SK-N-SH (cell line): ENCODE data around the gene HESX1. TPM values are rescaled to one million over a fixed set of nuclear protein-coding genes. Genes with fewer than 3 reads are reported as not detected.
A peak's percentile ranks its signal among the peaks of the same experiment; 100 is the strongest.

Experiments used
- CTCF ChIA-PET: fragments of 300-600, 350-600 bp; formaldehyde crosslinking; extraction: SDS; loops from one replicate; lab custom pipeline; 2021; lab: Yijun Ruan, JAX
- POLR2A ChIA-PET: fragments of 350-600 bp; sonication (Branson Sonifier 250); formaldehyde crosslinking; extraction: SDS; loops from one replicate; lab custom pipeline; 2020; ENCODE audit warnings: antibody characterized with exemption, inconsistent platforms; lab: Yijun Ruan, JAX
- DNase-seq: peaks from one replicate; pipeline ENCODE4 v3.0.0; 2012
- H2AFZ ChIP-seq: fragments of 200-600 bp; sonication (generic); 2 replicates; pipeline ENCODE4 v1.8.1; 2016; ENCODE audit warnings: antibody characterized with exemption, mild to moderate bottlenecking, low read depth
- H3F3A ChIP-seq: fragments of 200-600 bp; sonication (generic); replicated peaks from 2 replicates; pipeline ENCODE3; 2016; ENCODE audit warnings: antibody characterized with exemption, mild to moderate bottlenecking; ENCODE audit not compliant: insufficient read depth
- H3K27ac ChIP-seq, 2 experiments: fragments of 200-500 bp in 1 of 2; fragments of 200-600 bp in 1 of 2; sonication (Bioruptor generic) in 1 of 2; sonication (generic), shearing (Covaris generic) in 1 of 2; 2 replicates each; pipeline versions ENCODE4 v1.5.1 to v1.6.1; 2014 to 2016; ENCODE audit warnings: low read depth in 2 of 2, inconsistent platforms in 1 of 2, low read length in 1 of 2, mild to moderate bottlenecking in 1 of 2, mixed read lengths in 1 of 2
- H3K27me3 ChIP-seq: fragments of 200-600 bp; sonication (generic), shearing (Covaris generic); 2 replicates; pipeline ENCODE4 v1.6.1; 2016; ENCODE audit warnings: mixed run types; ENCODE audit not compliant: insufficient read depth
- H3K36me3 ChIP-seq, 2 experiments: fragments of 200-500 bp in 1 of 2; fragments of 200-600 bp in 1 of 2; sonication (Bioruptor generic) in 1 of 2; sonication (generic) in 1 of 2; replicated peaks in 1 of 2; 2 replicates each; pipeline versions ENCODE3 to v1.5.1; 2014 to 2016; ENCODE audit warnings: low read length in 1 of 2, mild to moderate bottlenecking in 1 of 2; ENCODE audit not compliant: insufficient read depth in 2 of 2, control insufficient read depth in 1 of 2
- H3K4me1 ChIP-seq, 2 experiments: fragments of 200-500 bp in 1 of 2; fragments of 200-600 bp in 1 of 2; sonication (Bioruptor generic) in 1 of 2; sonication (generic), shearing (Covaris generic) in 1 of 2; 2 replicates each; pipeline versions ENCODE4 v1.5.1 to v1.6.1; 2014 to 2016; ENCODE audit warnings: low read depth in 1 of 2, low read length in 1 of 2, mixed run types in 1 of 2; ENCODE audit not compliant: insufficient read depth in 2 of 2, control insufficient read depth in 1 of 2
- H3K4me2 ChIP-seq: fragments of 200-600 bp; sonication (generic), shearing (Covaris generic); 2 replicates; pipeline ENCODE4 v1.6.1; 2017; ENCODE audit warnings: mixed run types
- H3K4me3 ChIP-seq, 2 experiments: fragments of 200-500 bp in 1 of 2; fragments of 200-600 bp in 1 of 2; sonication (Bioruptor generic) in 1 of 2; sonication (generic), shearing (Covaris generic) in 1 of 2; 2 replicates each; pipeline versions ENCODE4 v1.5.1 to v1.8.1; 2014 to 2016; ENCODE audit warnings: low read depth in 2 of 2, inconsistent platforms in 1 of 2, low read length in 1 of 2, mild to moderate bottlenecking in 1 of 2, mixed read lengths in 1 of 2, moderate library complexity in 1 of 2
- H3K79me2 ChIP-seq: fragments of 200-600 bp; sonication (generic); 2 replicates; pipeline ENCODE4 v1.8.1; 2017; ENCODE audit warnings: mild to moderate bottlenecking; ENCODE audit not compliant: insufficient read depth
- H3K9ac ChIP-seq: fragments of 200-600 bp; sonication (generic); 2 replicates; pipeline ENCODE4 v1.6.1; 2017; ENCODE audit warnings: mixed run types
- H3K9me2 ChIP-seq: fragments of 200-600 bp; sonication (generic); 2 replicates; pipeline ENCODE4 v1.6.1; 2017; ENCODE audit warnings: mixed run types
- H3K9me3 ChIP-seq: fragments of 200-600 bp; sonication (generic); 2 replicates; pipeline ENCODE4 v1.6.1; 2017; ENCODE audit warnings: mixed run types, mild to moderate bottlenecking, moderate library complexity
- H4K20me1 ChIP-seq: fragments of 200-600 bp; sonication (generic); 2 replicates; pipeline ENCODE4 v1.6.1; 2017; ENCODE audit warnings: mild to moderate bottlenecking, mixed run types; ENCODE audit not compliant: insufficient read depth
- CHD2 ChIP-seq: fragments of 150-350 bp; IDR thresholded peaks from 2 replicates; pipeline ENCODE4 v1.6.1; 2018; ENCODE audit warnings: low read length; ENCODE audit not compliant: partially characterized antibody
- EP300 ChIP-seq, 2 experiments: IDR thresholded peaks; 2 replicates each; pipeline versions ENCODE4 v1.4.0 to v1.6.1; 2012; ENCODE audit warnings: borderline replicate concordance in 1 of 2, low read depth in 1 of 2, low read length in 1 of 2
- FOSL2 ChIP-seq: IDR thresholded peaks from 2 replicates; pipeline ENCODE4 v1.4.0; 2012; ENCODE audit warnings: low read depth, mild to moderate bottlenecking, moderate library complexity, borderline replicate concordance
- FOXM1 ChIP-seq: IDR thresholded peaks from 2 replicates; pipeline ENCODE4 v1.4.0; 2012; ENCODE audit warnings: low read depth, mild to moderate bottlenecking
- GABPA ChIP-seq: IDR thresholded peaks from 2 replicates; pipeline ENCODE4 v1.4.0; 2012; ENCODE audit warnings: low read depth, mild to moderate bottlenecking
- MEF2A ChIP-seq: IDR thresholded peaks from 2 replicates; pipeline ENCODE4 v1.4.0; 2012; ENCODE audit warnings: low read depth, borderline replicate concordance
- MXI1 ChIP-seq: IDR thresholded peaks from 2 replicates; pipeline ENCODE4 v1.6.1; 2012; ENCODE audit warnings: mild to moderate bottlenecking, low read depth, low read length, improper control_type of control experiment
- NRF1 ChIP-seq: IDR thresholded peaks from 2 replicates; pipeline ENCODE4 v1.6.1; 2012; ENCODE audit warnings: low read depth, mild to moderate bottlenecking, low read length
- POLR2AphosphoS5 ChIP-seq: IDR thresholded peaks from 2 replicates; pipeline ENCODE4 v1.6.1; 2012; ENCODE audit warnings: low read depth, low read length
- RCOR1 ChIP-seq: fragments of 150-350 bp; IDR thresholded peaks from 2 replicates; pipeline ENCODE4 v1.6.1; 2017; ENCODE audit warnings: antibody characterized with exemption, low read length
- RFX5 ChIP-seq: IDR thresholded peaks from 2 replicates; pipeline ENCODE4 v1.6.1; 2012; ENCODE audit warnings: mild to moderate bottlenecking, improper control_type of control experiment, low read length
- RXRA ChIP-seq: IDR thresholded peaks from 2 replicates; pipeline ENCODE4 v1.4.0; 2012; ENCODE audit warnings: low read depth, mild to moderate bottlenecking, borderline replicate concordance
- SIN3A ChIP-seq: IDR thresholded peaks from 2 replicates; pipeline ENCODE4 v1.6.1; 2012; ENCODE audit warnings: low read depth, mild to moderate bottlenecking, low read length, moderate library complexity, borderline replicate concordance
- TAF1 ChIP-seq: IDR thresholded peaks from 2 replicates; pipeline ENCODE4 v1.6.1; 2012; ENCODE audit warnings: low read depth, mild to moderate bottlenecking, low read length, moderate library complexity, borderline replicate concordance
- TCF12 ChIP-seq: IDR thresholded peaks from 2 replicates; pipeline ENCODE4 v1.4.0; 2012
- YY1 ChIP-seq: IDR thresholded peaks from 2 replicates; pipeline ENCODE4 v1.4.0; 2012; ENCODE audit warnings: low read depth, mild to moderate bottlenecking
- WGBS: methylation state at CpG from one replicate; pipeline ENCODE4 v1.1.6; 2017; ENCODE audit warnings: low lambda C conversion rate; 5-methylcytosine and 5-hydroxymethylcytosine counted together
- polyA plus RNA-seq, 3 experiments: library from polyadenylated mRNA; depleted of rRNA; stranded (reverse); fragments of >200 nt; gene quantifications; 2 replicates each; pipeline ENCODE4 v1.2.3, GENCODE V29; 2012
- TF ChIP-seq, protein P1 (sequence below): fragments of 200-600 bp; sonication (generic); IDR thresholded peaks from 2 replicates; pipeline ENCODE4 v1.6.1; 2017; ENCODE audit warnings: antibody characterized with exemption, mild to moderate bottlenecking, moderate library complexity
- TF ChIP-seq, protein P2 (sequence below): IDR thresholded peaks from 2 replicates; pipeline ENCODE4 v1.4.0; 2012; ENCODE audit warnings: low read depth
- TF ChIP-seq, protein P3 (sequence below): IDR thresholded peaks from 2 replicates; pipeline ENCODE4 v1.4.0; 2012; ENCODE audit warnings: low read depth, borderline replicate concordance

HESX1 gene
- polyA plus RNA-seq, 1 of the 3 experiments (the other 2 are of a cell fraction), result 1.2 TPM

- TF ChIP-seq TCF12, result no peak
Observed at GRCh38 chr3:57230006-57230405, 30.2 kb upstream of the HESX1 start (continued).

DNA sequence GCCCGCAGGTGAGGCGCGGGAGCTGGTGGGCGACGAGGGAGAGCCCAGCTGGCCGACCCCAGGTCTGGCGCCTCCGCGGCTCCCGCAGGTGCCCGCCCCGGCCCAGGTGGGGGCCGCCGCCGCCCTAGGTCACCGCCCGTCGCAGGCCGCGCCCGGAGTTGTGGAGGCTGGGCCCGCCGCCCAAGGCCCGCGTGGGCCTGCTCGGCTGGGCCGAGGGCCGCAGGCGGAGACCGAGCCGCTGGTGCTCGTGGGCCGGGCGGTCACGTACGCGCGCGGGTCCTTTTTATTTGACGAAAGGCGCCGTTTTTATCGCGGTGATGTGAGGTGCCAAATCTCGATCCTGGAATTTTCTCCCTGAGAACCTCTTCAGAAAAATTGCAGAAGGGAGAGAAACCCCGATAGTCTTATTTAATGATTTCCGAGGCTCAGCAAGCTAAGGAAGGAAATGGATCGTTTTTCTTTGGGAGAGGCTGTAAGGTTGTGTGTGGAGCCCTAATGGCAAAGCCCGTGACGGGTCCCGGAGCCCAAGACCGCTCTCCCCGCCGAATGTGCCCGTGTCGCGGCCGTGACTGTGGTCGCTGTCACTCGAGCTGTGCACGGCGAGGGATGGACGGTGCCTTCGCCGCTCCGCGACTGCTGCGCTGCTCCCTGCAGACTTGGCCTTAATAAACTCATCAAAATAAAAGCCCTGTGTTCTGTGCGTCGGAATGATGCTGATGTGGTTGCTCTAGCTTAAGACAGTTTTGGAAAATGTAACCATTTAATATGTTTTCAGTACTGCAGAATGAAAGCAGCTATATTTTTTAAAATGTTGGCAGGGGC is 28.4 kb upstream of the HESX1 start:
- 0% methylated on average over 30 of the region's 70 CpGs for WGBS
- CTCF ChIA-PET, result interaction anchor here (0.6 to 3.0 kb wide), 10 partner anchors 32 to 524 kb away, joined by 3 to 16 read pairs (median 4); no protein-coding TSS in a partner anchor
- H3K79me2 ChIP-seq, result peaks cover 54% of the 10 kb centered on the region

DNA sequence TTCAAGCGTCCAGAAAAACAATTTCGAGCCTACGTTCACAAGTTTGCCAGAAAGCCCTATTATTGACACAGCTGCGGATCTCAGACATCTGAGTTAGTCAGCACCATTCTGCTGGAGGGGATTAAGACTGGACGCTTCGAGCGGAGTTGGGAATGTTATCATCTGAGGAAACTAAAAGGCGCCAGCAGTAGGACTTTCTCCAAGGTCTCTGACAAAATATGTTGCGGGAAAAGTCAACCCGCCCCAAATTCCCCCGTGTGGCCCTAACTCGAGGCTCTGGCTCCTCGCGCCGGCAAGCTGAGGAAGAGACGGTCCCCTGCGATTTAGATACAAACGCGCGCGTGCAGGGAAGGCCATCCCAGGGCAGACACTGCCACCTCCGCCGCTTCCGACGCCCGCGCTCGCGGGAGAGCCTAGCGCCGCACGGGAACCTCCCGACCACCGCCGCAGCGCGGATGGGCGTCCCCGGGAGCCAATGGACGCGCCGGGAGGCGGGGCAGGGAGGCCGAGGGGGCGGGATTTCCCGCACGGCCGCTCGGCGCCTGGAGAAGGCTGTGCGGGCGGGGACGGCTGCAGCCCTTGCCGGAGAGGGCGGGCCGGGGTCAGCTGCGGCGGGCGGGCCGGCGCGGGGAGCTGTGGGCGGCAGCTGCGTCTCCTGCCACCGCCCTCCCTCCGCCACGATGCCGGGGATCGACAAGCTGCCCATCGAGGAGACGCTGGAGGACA is 27.6 kb upstream of the HESX1 start, which contains the start of gene APPL1:
Gene APPL1 (plus strand): TSS at position 526 of the 726 bp plus-strand sequence. CDS start 155 bp downstream, at position 681.
- Histone ChIP-seq H3K9me3 (no peaks in the 10 kb centered on the region), H3K9me2 (no peaks in the 10 kb centered on the region), H3K4me2 (peak within 1 kb of the TSS; percentile 81), H3K4me3 (peak within 1 kb of the TSS; percentile 82 to 83), H4K20me1 (peaks cover 27% of the 10 kb centered on the region), H3K27ac (peak within 1 kb of the TSS; percentile 74 to 92), H3K79me2 (peaks cover 46% of the 10 kb centered on the region), H3F3A (peaks cover 15% of the 10 kb centered on the region), H3K4me1 (peaks cover 0 to 12% of the 10 kb centered on the region in 2 experiments; a peak in 2 of 4 replicates), H3K36me3 (no peaks in the 10 kb centered on the region), H2AFZ (peak within 1 kb of the TSS; percentile 95), H3K9ac (peak within 1 kb of the TSS; percentile 73), H3K27me3 (no peaks in the 10 kb centered on the region)
- POLR2A ChIA-PET, result interaction anchor here (0.5 to 1.4 kb wide), 7 partner anchors 10 to 491 kb away, joined by 3 to 5 read pairs (median 3); partner anchors contain the start of gene PDE12
- CTCF ChIA-PET, result interaction anchor here (0.6 to 3.0 kb wide), 10 partner anchors 31 to 523 kb away, joined by 3 to 16 read pairs (median 4); no protein-coding TSS in a partner anchor
- WGBS, result 4% methylated on average over 33 of the region's 71 CpGs
- peak; percentile 100 for DNase-seq
- TF ChIP-seq FOXM1, result no peak
- peak; percentile 71; the same call in 1 of the 2 replicates for TF ChIP-seq TAF1
- TF ChIP-seq, protein P1, sequence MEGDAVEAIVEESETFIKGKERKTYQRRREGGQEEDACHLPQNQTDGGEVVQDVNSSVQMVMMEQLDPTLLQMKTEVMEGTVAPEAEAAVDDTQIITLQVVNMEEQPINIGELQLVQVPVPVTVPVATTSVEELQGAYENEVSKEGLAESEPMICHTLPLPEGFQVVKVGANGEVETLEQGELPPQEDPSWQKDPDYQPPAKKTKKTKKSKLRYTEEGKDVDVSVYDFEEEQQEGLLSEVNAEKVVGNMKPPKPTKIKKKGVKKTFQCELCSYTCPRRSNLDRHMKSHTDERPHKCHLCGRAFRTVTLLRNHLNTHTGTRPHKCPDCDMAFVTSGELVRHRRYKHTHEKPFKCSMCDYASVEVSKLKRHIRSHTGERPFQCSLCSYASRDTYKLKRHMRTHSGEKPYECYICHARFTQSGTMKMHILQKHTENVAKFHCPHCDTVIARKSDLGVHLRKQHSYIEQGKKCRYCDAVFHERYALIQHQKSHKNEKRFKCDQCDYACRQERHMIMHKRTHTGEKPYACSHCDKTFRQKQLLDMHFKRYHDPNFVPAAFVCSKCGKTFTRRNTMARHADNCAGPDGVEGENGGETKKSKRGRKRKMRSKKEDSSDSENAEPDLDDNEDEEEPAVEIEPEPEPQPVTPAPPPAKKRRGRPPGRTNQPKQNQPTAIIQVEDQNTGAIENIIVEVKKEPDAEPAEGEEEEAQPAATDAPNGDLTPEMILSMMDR, result no peak
- TF ChIP-seq FOSL2, result no peak
- TF ChIP-seq POLR2AphosphoS5, result peak; percentile 84
- peak; percentile 91 for TF ChIP-seq CHD2
- no peak for TF ChIP-seq YY1
- TF ChIP-seq, protein P2, sequence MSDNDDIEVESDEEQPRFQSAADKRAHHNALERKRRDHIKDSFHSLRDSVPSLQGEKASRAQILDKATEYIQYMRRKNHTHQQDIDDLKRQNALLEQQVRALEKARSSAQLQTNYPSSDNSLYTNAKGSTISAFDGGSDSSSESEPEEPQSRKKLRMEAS, result peak; percentile 78
- no peak for TF ChIP-seq RFX5
- TF ChIP-seq NRF1, result peak; percentile 22; the same call in 1 of the 2 replicates
- TF ChIP-seq, protein P3, sequence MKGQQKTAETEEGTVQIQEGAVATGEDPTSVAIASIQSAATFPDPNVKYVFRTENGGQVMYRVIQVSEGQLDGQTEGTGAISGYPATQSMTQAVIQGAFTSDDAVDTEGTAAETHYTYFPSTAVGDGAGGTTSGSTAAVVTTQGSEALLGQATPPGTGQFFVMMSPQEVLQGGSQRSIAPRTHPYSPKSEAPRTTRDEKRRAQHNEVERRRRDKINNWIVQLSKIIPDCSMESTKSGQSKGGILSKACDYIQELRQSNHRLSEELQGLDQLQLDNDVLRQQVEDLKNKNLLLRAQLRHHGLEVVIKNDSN, result no peak
- no peak for TF ChIP-seq MEF2A
- TF ChIP-seq SIN3A, result no peak; the same call in 1 of the 2 replicates
- TF ChIP-seq RXRA, result peak; percentile 52; the same call in 1 of the 2 replicates
- no peak for TF ChIP-seq RCOR1
- no peak for TF ChIP-seq EP300 (IDR thresholded peaks at IDR 0.05; ENCODE audit: borderline replicate concordance in 1 of 2, low read depth in 1 of 2, low read length in 1 of 2)
- peak; percentile 70 for TF ChIP-seq GABPA

More for the DNA sequence above, 28.4 kb upstream of the HESX1 start:
- Histone ChIP-seq H3K4me1 (peaks cover 0 to 12% of the 10 kb centered on the region in 2 experiments; a peak in 2 of 4 replicates), H3K36me3 (no peaks in the 10 kb centered on the region), H4K20me1 (peaks cover 27% of the 10 kb centered on the region), H3K4me2 (peak overlapping the region; percentile 81), H3K27me3 (no peaks in the 10 kb centered on the region), H3K4me3 (peak overlapping the region; percentile 82 to 83), H3K9me3 (no peaks in the 10 kb centered on the region), H3K9ac (peak overlapping the region; percentile 73), H3K27ac (peak overlapping the region; percentile 47 to 88), H3K9me2 (no peaks in the 10 kb centered on the region), H3F3A (peaks cover 12% of the 10 kb centered on the region), H2AFZ (peak overlapping the region; percentile 62; the same call in 1 of the 2 replicates)
- POLR2A ChIA-PET, result interaction anchor here (1.1 to 1.4 kb wide), 5 partner anchors 11 to 328 kb away, joined by 3 to 4 read pairs (median 3); partner anchors contain the start of gene PDE12
- TF ChIP-seq CHD2 (no peak), MXI1 (peak; percentile 79)
- peak; percentile 59 for DNase-seq
